ENCODE measurements around the gene PHYHD1.

GRCh38 chr9:128903079-128903461, 17.7 kb upstream of the PHYHD1 start:
- TF ChIP-seq POLR2A (IDR thresholded peaks at IDR 0.05) (no peak), CTCF (IDR thresholded peaks at IDR 0.05) (no peak)
